ENCODE results near the gene XRRA1. TPM values are rescaled to one million over a fixed set of nuclear protein-coding genes. Genes with fewer than 3 reads are reported as not detected.

Gene XRRA1
- total and polyA plus RNA-seq, 11 donors = 3.9 to 26.6 (median 13.1) TPM

DNA sequence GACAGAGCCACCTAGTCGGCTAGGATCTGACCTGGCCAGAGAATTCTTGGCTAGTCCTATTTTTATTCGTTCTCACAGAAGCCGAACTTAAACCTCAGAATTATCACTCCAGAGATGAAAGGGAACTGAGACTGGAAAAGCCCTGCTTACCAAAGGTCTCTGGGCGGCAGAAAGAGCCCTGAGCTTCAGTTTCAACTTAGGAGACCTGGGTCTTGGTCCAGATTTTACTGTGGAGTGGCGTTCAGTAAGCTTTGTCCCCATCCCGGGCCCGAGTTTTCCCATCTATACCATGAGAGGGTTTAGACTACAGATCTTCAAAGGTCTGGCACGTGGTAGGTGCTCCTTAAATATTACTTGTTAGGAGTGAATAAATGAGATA lies 40.4 kb upstream of the XRRA1 start:
- ATAC-seq (peak in 1 of 4 donors; percentile 2), DNase-seq (no peak)
- H3K4me1 ChIP-seq = peaks cover 0 to 32% (median 10%) of the 10 kb centered on the region in 12 donors
- H3K36me3 ChIP-seq = peaks cover 0 to 7% (median under 1%) of the 10 kb centered on the region in 9 donors
- no peaks in the 10 kb centered on the region for H3K27me3 ChIP-seq
- TF ChIP-seq POLR2A (IDR thresholded peaks at IDR 0.05) (no peak), CTCF (IDR thresholded peaks at IDR 0.05) (no peak)
- intact Hi-C loops (cut with DNase I) = loop anchor here in 2 of 10 donors (5.0 kb wide), 2 partner anchors 37 to 42 kb away; partner anchors contain the start of genes SPCS2 (in 1 of the 2) and XRRA1 (in 1 of the 2)
- 5 to 12% (median 8%) methylated on average over 8 of the region's 8 CpGs for WGBS, 4 donors
- peak overlapping the region; percentile 41 to 95 (median 81) for H3K4me3 ChIP-seq
- peak overlapping the region in 11 of 12 donors; percentile 1 to 86 (median 75) for H3K27ac ChIP-seq
- H3K9me3 ChIP-seq = no peaks in the 10 kb centered on the region

DNA sequence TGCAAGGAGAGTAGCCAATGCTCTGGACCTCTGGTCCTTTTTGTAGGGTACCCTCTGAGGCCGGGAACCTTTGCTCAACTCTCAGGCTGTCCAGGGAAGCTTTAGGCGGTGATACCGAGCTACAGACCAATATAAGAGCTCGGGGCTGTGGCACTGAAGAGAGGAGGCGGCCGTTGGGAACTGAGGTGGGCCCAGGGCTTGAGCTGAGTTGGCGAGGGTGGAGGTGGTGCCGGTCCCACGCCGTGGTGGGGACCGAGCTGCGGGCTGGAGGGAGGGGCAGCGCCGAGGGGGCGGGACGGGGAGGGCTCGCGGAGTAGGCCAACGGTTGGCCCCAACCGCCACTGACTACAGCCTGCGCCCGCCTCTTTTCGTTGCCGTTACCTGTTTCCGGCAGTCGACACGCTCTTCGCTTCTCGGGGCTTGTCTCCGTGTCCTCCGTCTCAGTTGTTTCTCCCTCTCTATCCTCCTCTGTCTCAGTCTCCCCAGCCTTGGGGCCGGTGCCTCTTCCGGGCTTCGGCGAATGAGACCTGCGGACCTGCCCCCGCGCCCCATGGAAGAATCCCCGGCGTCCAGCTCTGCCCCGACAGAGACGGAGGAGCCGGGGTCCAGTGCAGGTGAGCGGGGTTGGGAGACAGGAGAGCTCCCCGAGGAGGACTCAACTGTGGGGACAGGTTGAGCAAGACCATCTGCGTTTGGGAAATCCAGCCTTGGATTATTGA lies 39.8 kb upstream of the XRRA1 start, which contains the start of gene NEU3:
TSS of gene NEU3 (plus strand) at position 393 of the 719 bp plus-strand sequence. CDS start at position 521, 128 bp downstream.
- 1% methylated on average over 33 to 46 of the region's 46 CpGs for WGBS, 4 donors
- TF ChIP-seq CTCF (IDR thresholded peaks at IDR 0.05) = no peak
- TF ChIP-seq POLR2A (IDR thresholded peaks at IDR 0.05) = peak in 1 of 2 donors; percentile 22
- H3K36me3 ChIP-seq = peaks cover 0 to 2% (median 0%) of the 10 kb centered on the region in 9 donors
- intact Hi-C loops (cut with DNase I) = loop anchor here in 2 of 10 donors (5.0 kb wide), 2 partner anchors 36 to 41 kb away; partner anchors contain the start of genes SPCS2 (in 1 of the 2) and XRRA1 (in 1 of the 2)
- no peaks in the 10 kb centered on the region for H3K9me3 ChIP-seq
- ATAC-seq (peak; percentile 89 to 97 (median 97)), DNase-seq (peak; percentile 81 to 89 (median 82))
- H3K4me1 ChIP-seq = peaks cover 0 to 32% (median 10%) of the 10 kb centered on the region in 12 donors
- peak within 1 kb of the TSS; percentile 41 to 95 (median 81) for H3K4me3 ChIP-seq
- H3K27me3 ChIP-seq = no peaks in the 10 kb centered on the region
- peak within 1 kb of the TSS in 11 of 12 donors; percentile 1 to 86 (median 75) for H3K27ac ChIP-seq

- Histone ChIP-seq H3K4me1 (peaks cover 0 to 22% (median 9%) of the 10 kb centered on the region in 12 donors), H3K36me3 (peaks cover 0 to 10% (median 4%) of the 10 kb centered on the region in 9 donors), H3K27ac (no peak overlapping the region), H3K4me3 (no peak overlapping the region), H3K9me3 (no peaks in the 10 kb centered on the region), H3K27me3 (no peaks in the 10 kb centered on the region)
- ATAC-seq = no peak
- no peak for DNase-seq
- no peak for TF ChIP-seq CTCF (IDR thresholded peaks at IDR 0.05)
- TF ChIP-seq POLR2A (IDR thresholded peaks at IDR 0.05) = no peak
- intact Hi-C loops (cut with DNase I) = loop anchor here in 2 of 10 donors (5.0 kb wide), 2 partner anchors 32 to 37 kb away; partner anchors contain the start of genes SPCS2 (in 1 of the 2) and XRRA1 (in 1 of the 2)
- WGBS, 4 donors = 91 to 93% (median 91%) methylated on average over 2 of the region's 2 CpGs
Measured at GRCh38 chr11:74984730-74985129, 35.8 kb upstream of the XRRA1 start.

DNA sequence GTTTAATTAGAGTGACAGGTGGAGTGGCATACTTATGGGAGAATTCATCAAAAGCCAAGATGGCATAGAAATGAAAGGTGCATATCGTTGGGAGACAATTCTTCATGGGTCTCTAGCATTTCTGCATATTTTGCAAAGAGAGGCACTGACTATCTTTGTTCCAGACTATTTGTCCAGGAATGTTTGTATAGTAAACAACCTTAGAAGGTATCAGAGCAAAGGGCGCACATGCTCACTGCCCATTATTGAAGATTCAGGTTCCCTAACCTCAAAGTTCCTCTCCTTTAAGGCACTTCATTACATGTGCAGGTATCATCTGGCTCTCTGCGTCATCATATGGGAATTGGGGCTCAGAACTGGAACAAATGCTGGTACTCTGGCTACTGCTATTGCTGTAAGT lies 35.2 kb upstream of the XRRA1 start:
- Histone ChIP-seq H3K4me1 (peaks cover 0 to 17% (median 4%) of the 10 kb centered on the region in 12 donors), H3K27ac (no peak overlapping the region), H3K36me3 (peaks cover 0 to 16% (median 10%) of the 10 kb centered on the region in 9 donors), H3K27me3 (no peaks in the 10 kb centered on the region), H3K4me3 (no peak overlapping the region), H3K9me3 (no peaks in the 10 kb centered on the region)
- ATAC-seq (no peak), DNase-seq (no peak)
- 86 to 94% (median 93%) methylated on average over 3 of the region's 3 CpGs for WGBS, 4 donors
- intact Hi-C loops (cut with DNase I) = no loop called here
- TF ChIP-seq POLR2A (IDR thresholded peaks at IDR 0.05) (no peak), CTCF (IDR thresholded peaks at IDR 0.05) (no peak)

All from heart left ventricle (tissue), 16 donors.